ENCODE results near the gene MYO1F.

MYO1F gene

DNA sequence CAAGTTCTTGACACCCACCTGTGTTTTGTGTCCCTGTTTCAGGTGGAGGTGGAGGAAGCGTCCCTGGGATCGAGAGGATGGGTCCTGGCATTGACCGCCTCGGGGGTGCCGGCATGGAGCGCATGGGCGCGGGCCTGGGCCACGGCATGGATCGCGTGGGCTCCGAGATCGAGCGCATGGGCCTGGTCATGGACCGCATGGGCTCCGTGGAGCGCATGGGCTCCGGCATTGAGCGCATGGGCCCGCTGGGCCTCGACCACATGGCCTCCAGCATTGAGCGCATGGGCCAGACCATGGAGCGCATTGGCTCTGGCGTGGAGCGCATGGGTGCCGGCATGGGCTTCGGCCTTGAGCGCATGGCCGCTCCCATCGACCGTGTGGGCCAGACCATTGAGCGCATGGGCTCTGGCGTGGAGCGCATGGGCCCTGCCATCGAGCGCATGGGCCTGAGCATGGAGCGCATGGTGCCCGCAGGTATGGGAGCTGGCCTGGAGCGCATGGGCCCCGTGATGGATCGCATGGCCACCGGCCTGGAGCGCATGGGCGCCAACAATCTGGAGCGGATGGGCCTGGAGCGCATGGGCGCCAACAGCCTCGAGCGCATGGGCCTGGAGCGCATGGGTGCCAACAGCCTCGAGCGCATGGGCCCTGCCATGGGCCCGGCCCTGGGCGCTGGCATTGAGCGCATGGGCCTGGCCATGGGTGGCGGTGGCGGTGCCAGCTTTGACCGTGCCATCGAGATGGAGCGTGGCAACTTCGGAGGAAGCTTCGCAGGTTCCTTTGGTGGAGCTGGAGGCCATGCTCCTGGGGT is 91.5 kb downstream of the MYO1F start:
- Histone ChIP-seq H3K4me3 (replicated peaks; ENCODE audit: low read depth, low read length) (no peak overlapping the region), H3K27me3 (replicated peaks; ENCODE audit: control insufficient read depth, insufficient read depth, low read length) (no peaks in the 10 kb centered on the region), H3K36me3 (ENCODE audit: control insufficient read depth, insufficient read depth, low read length) (peaks cover 59% of the 10 kb centered on the region)
- no peak for DNase-seq (ENCODE audit: extremely low read depth, insufficient read length)
- no peak for TF ChIP-seq CTCF (IDR thresholded peaks at IDR 0.05; ENCODE audit: insufficient read depth, low read length, poor library complexity, severe bottlenecking)

- no peak for TF ChIP-seq CTCF (IDR thresholded peaks at IDR 0.05; ENCODE audit: insufficient read depth, low read length, poor library complexity, severe bottlenecking)
- Histone ChIP-seq H3K27me3 (replicated peaks; ENCODE audit: control insufficient read depth, insufficient read depth, low read length) (no peaks in the 10 kb centered on the region), H3K36me3 (ENCODE audit: control insufficient read depth, insufficient read depth, low read length) (peaks cover 59% of the 10 kb centered on the region), H3K4me3 (replicated peaks; ENCODE audit: low read depth, low read length) (no peak overlapping the region)
- no peak for DNase-seq (ENCODE audit: extremely low read depth, insufficient read length)
These were observed 92.8 kb downstream of the MYO1F start for GRCh38 chr19:8484331-8484894.

- Histone ChIP-seq H3K36me3 (ENCODE audit: control insufficient read depth, insufficient read depth, low read length) (peaks cover 65% of the 10 kb centered on the region), H3K27me3 (replicated peaks; ENCODE audit: control insufficient read depth, insufficient read depth, low read length) (no peaks in the 10 kb centered on the region), H3K4me3 (replicated peaks; ENCODE audit: low read depth, low read length) (no peak overlapping the region)
- DNase-seq (ENCODE audit: extremely low read depth, insufficient read length) = no peak
- no peak for TF ChIP-seq CTCF (IDR thresholded peaks at IDR 0.05; ENCODE audit: insufficient read depth, low read length, poor library complexity, severe bottlenecking)
These were observed 94.1 kb downstream of the MYO1F start for GRCh38 chr19:8483165-8483564.

- DNase-seq (ENCODE audit: extremely low read depth, insufficient read length) = no peak
- no peak for TF ChIP-seq CTCF (IDR thresholded peaks at IDR 0.05; ENCODE audit: insufficient read depth, low read length, poor library complexity, severe bottlenecking)
- Histone ChIP-seq H3K36me3 (ENCODE audit: control insufficient read depth, insufficient read depth, low read length) (peaks cover 64% of the 10 kb centered on the region), H3K4me3 (replicated peaks; ENCODE audit: low read depth, low read length) (no peak overlapping the region), H3K27me3 (replicated peaks; ENCODE audit: control insufficient read depth, insufficient read depth, low read length) (no peaks in the 10 kb centered on the region)
These were observed 94.5 kb downstream of the MYO1F start for GRCh38 chr19:8482696-8483095.

GRCh38 chr19:8481616-8482015 is 95.6 kb downstream of the MYO1F start:
- Histone ChIP-seq H3K4me3 (replicated peaks; ENCODE audit: low read depth, low read length) (no peak overlapping the region), H3K36me3 (ENCODE audit: control insufficient read depth, insufficient read depth, low read length) (peaks cover 58% of the 10 kb centered on the region), H3K27me3 (replicated peaks; ENCODE audit: control insufficient read depth, insufficient read depth, low read length) (no peaks in the 10 kb centered on the region)
- TF ChIP-seq CTCF (IDR thresholded peaks at IDR 0.05; ENCODE audit: insufficient read depth, low read length, poor library complexity, severe bottlenecking) = no peak
- DNase-seq (ENCODE audit: extremely low read depth, insufficient read length) = no peak
